HTERT RPE-1 (cell line): ENCODE measurements around the gene HOXD9.

ENCODE experiments used
- in situ Hi-C: fragments of 300-500 bp; cut with MboI; formaldehyde crosslinking; loops from 4 replicates; pipeline ENCODE4 v1.14.3; 2020; ENCODE audit warnings: low sequenced_read_pairs

The HOXD9 gene

GRCh38 chr2:176085120-176085788 lies 37.3 kb upstream of the HOXD9 start:
- in situ Hi-C loops, result loop anchor here (25.0 kb wide), 1 partner anchor 398 kb away; no protein-coding TSS in a partner anchor

GRCh38 chr2:176085861-176086771 lies 36.4 kb upstream of the HOXD9 start:
- in situ Hi-C loops, result loop anchor here (25.0 kb wide), 1 partner anchor 399 kb away; no protein-coding TSS in a partner anchor

GRCh38 chr2:176087330-176088047 lies 35.0 kb upstream of the HOXD9 start:
- in situ Hi-C loops, result loop anchor here (25.0 kb wide), 1 partner anchor 400 kb away; no protein-coding TSS in a partner anchor

- in situ Hi-C loops, result loop anchor here (25.0 kb wide), 1 partner anchor 401 kb away; no protein-coding TSS in a partner anchor
Observed at GRCh38 chr2:176088048-176088936, 34.2 kb upstream of the HOXD9 start.

GRCh38 chr2:176088937-176089842 lies 33.3 kb upstream of the HOXD9 start:
- in situ Hi-C loops, result loop anchor here (25.0 kb wide), 1 partner anchor 402 kb away; no protein-coding TSS in a partner anchor

GRCh38 chr2:176089843-176090395 lies 32.6 kb upstream of the HOXD9 start:
- in situ Hi-C loops, result loop anchor here (25.0 kb wide), 1 partner anchor 403 kb away; no protein-coding TSS in a partner anchor

- in situ Hi-C loops, result loop anchor here (25.0 kb wide), 1 partner anchor 404 kb away; no protein-coding TSS in a partner anchor
Observed at GRCh38 chr2:176090862-176091261, 31.7 kb upstream of the HOXD9 start.

GRCh38 chr2:176091329-176092258 lies 30.9 kb upstream of the HOXD9 start:
- in situ Hi-C loops, result loop anchor here (25.0 kb wide), 1 partner anchor 404 kb away; no protein-coding TSS in a partner anchor

- in situ Hi-C loops, result loop anchor here (25.0 kb wide), 1 partner anchor 405 kb away; no protein-coding TSS in a partner anchor
Observed at GRCh38 chr2:176092270-176093144, 30.0 kb upstream of the HOXD9 start, which contains the start of gene HOXD13. HOXD13 (plus strand) TSS chr2:176092721; CDS start chr2:176092891, 170 bp downstream.

- in situ Hi-C loops, result loop anchor here (25.0 kb wide), 1 partner anchor 406 kb away; no protein-coding TSS in a partner anchor
Observed at GRCh38 chr2:176093145-176093897, 29.2 kb upstream of the HOXD9 start.

GRCh38 chr2:176093898-176094249 lies 28.6 kb upstream of the HOXD9 start:
- in situ Hi-C loops, result loop anchor here (25.0 kb wide), 1 partner anchor 407 kb away; no protein-coding TSS in a partner anchor

GRCh38 chr2:176094349-176094748 lies 28.2 kb upstream of the HOXD9 start:
- in situ Hi-C loops, result loop anchor here (25.0 kb wide), 1 partner anchor 407 kb away; no protein-coding TSS in a partner anchor

GRCh38 chr2:176095421-176095820 lies 27.1 kb upstream of the HOXD9 start:
- in situ Hi-C loops, result loop anchor here (25.0 kb wide), 1 partner anchor 408 kb away; no protein-coding TSS in a partner anchor

GRCh38 chr2:176096243-176096985 lies 26.1 kb upstream of the HOXD9 start:
- in situ Hi-C loops, result loop anchor here (25.0 kb wide), 1 partner anchor 409 kb away; no protein-coding TSS in a partner anchor
